Stimulated activated memory B cell treated with anti-CD40 and anti-IgM and Interleukin-4, amounts not matched to agents 10 μg/mL and 1 μg/mL and 100 μg/mL, for 72 hours (primary cell): ENCODE results near the gene LYPLAL1.
"Not testable (repeated sequence)": the region's sequence is repeated elsewhere in the genome, so short reads cannot be mapped to it uniquely, and the experiment has no call there.

ENCODE experiments used
- ATAC-seq: fragments of 150-1000 bp; cut with Tn5 transposase; 2 replicates; pipeline ENCODE4 v1.10.0; 2021
- H3K27ac Mint-ChIP-seq: one replicate; pipeline ENCODE4 v1.8.0; 2022; ENCODE audit warnings: mild to moderate bottlenecking, mixed read lengths
- H3K27me3 Mint-ChIP-seq: one replicate; pipeline ENCODE4 v1.8.0; 2022; ENCODE audit warnings: mixed read lengths
- H3K36me3 Mint-ChIP-seq: one replicate; pipeline ENCODE4 v1.8.0; 2022; ENCODE audit warnings: mixed read lengths
- H3K4me1 Mint-ChIP-seq: one replicate; pipeline ENCODE4 v1.8.0; 2022; ENCODE audit warnings: mixed read lengths
- H3K4me3 Mint-ChIP-seq: one replicate; pipeline ENCODE4 v1.8.0; 2022; ENCODE audit warnings: mild to moderate bottlenecking, moderate library complexity, mixed read lengths
- H3K9me3 Mint-ChIP-seq: one replicate; pipeline ENCODE4 v1.8.0; 2022; ENCODE audit warnings: mixed read lengths

LYPLAL1 gene

GRCh38 chr1:219177940-219178339 is 4.3 kb downstream of the LYPLAL1 start:
- H3K27ac Mint-ChIP-seq, result peak overlapping the region; percentile 68
- no peaks in the 10 kb centered on the region for H3K27me3 Mint-ChIP-seq
- H3K4me3 Mint-ChIP-seq, result peak overlapping the region; percentile 96
- no peaks in the 10 kb centered on the region for H3K9me3 Mint-ChIP-seq
- H3K4me1 Mint-ChIP-seq, result peaks cover 55% of the 10 kb centered on the region
- peaks cover 37% of the 10 kb centered on the region for H3K36me3 Mint-ChIP-seq
- no peak for ATAC-seq

DNA sequence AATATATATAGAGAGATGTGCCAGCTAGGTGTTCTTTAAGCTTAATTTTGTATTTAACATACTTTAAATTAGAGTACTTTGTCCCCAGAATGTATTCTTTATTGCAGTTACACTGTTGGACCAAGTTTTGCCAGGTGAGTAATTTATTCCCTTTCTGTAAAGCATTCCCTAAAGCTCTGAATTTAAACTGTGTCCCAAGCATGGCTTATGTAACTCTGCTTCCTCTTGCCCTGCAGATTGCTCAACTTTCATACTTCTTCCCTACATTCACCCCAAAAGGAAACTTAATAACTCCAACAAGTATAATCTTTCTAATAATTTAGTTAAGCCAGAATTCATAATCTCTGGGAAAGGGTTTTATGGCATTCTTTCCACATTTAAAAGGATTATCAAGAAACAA is 5.6 kb downstream of the LYPLAL1 start:
- no peak overlapping the region for H3K27ac Mint-ChIP-seq
- H3K36me3 Mint-ChIP-seq, result peaks cover 50% of the 10 kb centered on the region
- H3K4me3 Mint-ChIP-seq, result no peak overlapping the region
- no peak for ATAC-seq
- no peaks in the 10 kb centered on the region for H3K27me3 Mint-ChIP-seq
- H3K9me3 Mint-ChIP-seq, result no peaks in the 10 kb centered on the region
- H3K4me1 Mint-ChIP-seq, result peaks cover 67% of the 10 kb centered on the region

DNA sequence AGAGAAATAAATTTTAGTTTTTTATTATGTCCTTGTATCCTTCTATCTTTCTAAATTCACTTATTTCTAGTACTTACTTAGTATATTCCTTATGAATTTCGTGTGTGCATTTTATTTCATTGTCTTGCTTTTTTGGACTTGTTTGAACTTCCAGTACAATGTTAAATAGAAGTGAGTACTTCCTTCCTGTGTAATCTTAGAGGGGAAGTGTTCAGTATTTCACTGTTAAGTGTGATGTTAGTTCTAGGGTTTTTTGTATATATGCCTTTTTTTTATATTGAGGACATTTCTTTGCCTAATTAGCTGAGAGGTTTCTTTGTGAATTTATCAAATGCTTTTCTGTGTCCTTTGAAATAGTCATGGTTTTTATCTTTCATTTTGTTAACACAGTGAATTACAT is 10.7 kb downstream of the LYPLAL1 start:
- Mint-ChIP-seq H3K36me3 (peaks cover 46% of the 10 kb centered on the region), H3K27ac (peak overlapping the region; percentile 66), H3K4me1 (peaks cover 66% of the 10 kb centered on the region), H3K9me3 (no peaks in the 10 kb centered on the region), H3K27me3 (no peaks in the 10 kb centered on the region), H3K4me3 (no peak overlapping the region)
- no peak for ATAC-seq

GRCh38 chr1:219185486-219186117 is 11.9 kb downstream of the LYPLAL1 start:
- peaks cover 68% of the 10 kb centered on the region for H3K4me1 Mint-ChIP-seq
- ATAC-seq, result peak; percentile 17
- H3K4me3 Mint-ChIP-seq, result peak overlapping the region; percentile 18
- H3K36me3 Mint-ChIP-seq, result peaks cover 38% of the 10 kb centered on the region
- H3K9me3 Mint-ChIP-seq, result no peaks in the 10 kb centered on the region
- peak overlapping the region; percentile 65 for H3K27ac Mint-ChIP-seq
- H3K27me3 Mint-ChIP-seq, result no peaks in the 10 kb centered on the region

GRCh38 chr1:219188331-219188803 is 14.7 kb downstream of the LYPLAL1 start:
- no peaks in the 10 kb centered on the region for H3K9me3 Mint-ChIP-seq
- peak overlapping the region; percentile 28 for H3K4me3 Mint-ChIP-seq
- peak; percentile 77 for ATAC-seq
- peak overlapping the region; percentile 68 for H3K27ac Mint-ChIP-seq
- H3K4me1 Mint-ChIP-seq, result peaks cover 66% of the 10 kb centered on the region
- peaks cover 34% of the 10 kb centered on the region for H3K36me3 Mint-ChIP-seq
- no peaks in the 10 kb centered on the region for H3K27me3 Mint-ChIP-seq

DNA sequence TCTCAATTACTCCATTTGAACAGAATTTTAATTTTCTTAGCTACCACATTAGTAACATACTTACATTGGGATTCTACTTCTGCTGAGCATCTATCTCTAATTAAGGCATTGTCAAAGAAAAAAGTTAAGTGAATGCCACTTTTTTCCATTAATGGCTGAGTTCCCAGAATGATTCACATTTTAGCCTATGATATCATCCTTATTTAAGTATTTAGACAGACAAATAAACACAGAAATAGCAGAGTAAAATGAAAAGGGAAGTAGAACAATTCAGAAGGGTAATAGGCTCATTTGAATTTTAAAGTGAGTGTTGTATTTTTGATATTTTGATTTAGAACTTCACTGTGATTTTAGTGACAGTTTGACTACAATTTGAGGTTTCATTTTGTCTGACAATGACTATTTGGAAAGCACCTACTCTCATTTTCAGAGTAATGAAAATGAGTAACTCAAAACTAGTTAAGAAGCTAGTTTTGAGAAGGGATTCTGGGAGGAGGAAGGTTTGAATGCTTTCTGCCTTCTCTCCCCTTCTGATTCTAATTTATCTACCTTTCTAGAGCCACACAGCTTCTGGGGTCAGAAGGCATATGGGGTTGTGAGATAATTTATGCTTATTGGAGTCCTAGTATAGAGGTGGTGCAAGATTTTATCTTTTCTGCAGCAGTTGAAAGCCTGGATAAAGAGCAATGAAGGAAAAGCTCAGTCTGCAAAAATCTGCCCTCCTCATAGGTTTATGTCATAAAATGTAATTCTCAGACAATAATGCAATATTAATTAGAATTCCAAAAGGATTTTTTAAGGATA is 15.5 kb downstream of the LYPLAL1 start:
- peak; percentile 84 for ATAC-seq
- Mint-ChIP-seq H3K4me3 (peak overlapping the region; percentile 55), H3K36me3 (peaks cover 31% of the 10 kb centered on the region), H3K4me1 (peaks cover 59% of the 10 kb centered on the region), H3K27ac (peak overlapping the region; percentile 68), H3K9me3 (no peaks in the 10 kb centered on the region), H3K27me3 (no peaks in the 10 kb centered on the region)

GRCh38 chr1:219189952-219190351 is 16.3 kb downstream of the LYPLAL1 start:
- Mint-ChIP-seq H3K9me3 (no peaks in the 10 kb centered on the region), H3K27ac (peak overlapping the region; percentile 68), H3K27me3 (no peaks in the 10 kb centered on the region), H3K4me1 (peaks cover 54% of the 10 kb centered on the region), H3K4me3 (no peak overlapping the region), H3K36me3 (peaks cover 35% of the 10 kb centered on the region)
- ATAC-seq, result no peak

DNA sequence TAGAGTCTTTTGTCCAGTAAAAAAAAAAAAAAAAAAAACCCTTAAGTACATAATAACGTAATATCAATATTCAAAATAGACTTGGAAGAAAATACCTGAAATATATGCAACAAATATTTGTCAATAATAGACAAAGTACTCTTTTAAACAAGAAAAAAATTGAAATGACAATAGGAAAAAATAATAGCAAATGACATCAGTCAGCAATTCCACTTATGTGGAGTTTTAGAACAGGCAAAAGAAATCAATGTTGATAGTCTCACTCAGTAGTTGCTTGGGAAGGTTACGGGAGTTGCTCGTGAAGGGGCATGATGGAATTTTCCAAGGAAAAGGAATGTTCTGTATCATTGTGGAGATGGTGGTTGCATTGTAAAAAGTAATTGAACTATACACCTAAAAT is 16.9 kb downstream of the LYPLAL1 start:
- no peaks in the 10 kb centered on the region for H3K9me3 Mint-ChIP-seq
- peaks cover 50% of the 10 kb centered on the region for H3K4me1 Mint-ChIP-seq
- ATAC-seq, result no peak
- no peak overlapping the region for H3K4me3 Mint-ChIP-seq
- no peaks in the 10 kb centered on the region for H3K27me3 Mint-ChIP-seq
- peak overlapping the region; percentile 68 for H3K27ac Mint-ChIP-seq
- peaks cover 37% of the 10 kb centered on the region for H3K36me3 Mint-ChIP-seq

- H3K4me1 Mint-ChIP-seq, H3K9me3 Mint-ChIP-seq, H3K27me3 Mint-ChIP-seq, ATAC-seq, H3K4me3 Mint-ChIP-seq, H3K27ac Mint-ChIP-seq: not testable (repeated sequence)
- peaks cover 62% of the 10 kb centered on the region for H3K36me3 Mint-ChIP-seq
Measured at GRCh38 chr1:219195833-219196232, 22.2 kb downstream of the LYPLAL1 start.

DNA sequence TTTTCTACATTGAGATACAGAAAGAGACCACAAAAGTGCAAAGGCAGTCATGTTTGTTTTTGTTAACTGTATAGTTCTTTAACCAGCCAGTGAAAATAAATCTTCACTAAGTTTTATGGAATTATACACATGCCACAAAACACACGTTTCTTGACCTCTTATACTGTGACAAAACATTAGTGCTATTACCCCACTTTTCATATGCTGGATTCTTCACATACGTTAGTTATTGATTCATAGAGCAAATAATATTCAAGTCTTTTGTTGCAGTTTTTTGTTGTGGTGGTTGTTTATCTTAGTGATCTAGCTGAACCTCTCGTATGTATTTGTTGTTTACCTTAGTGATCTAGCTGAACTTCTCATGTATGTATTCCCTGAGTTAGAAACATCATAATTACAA is 28.0 kb downstream of the LYPLAL1 start:
- ATAC-seq, result no peak
- no peak overlapping the region for H3K4me3 Mint-ChIP-seq
- no peaks in the 10 kb centered on the region for H3K9me3 Mint-ChIP-seq
- H3K4me1 Mint-ChIP-seq, result no peaks in the 10 kb centered on the region
- no peaks in the 10 kb centered on the region for H3K27me3 Mint-ChIP-seq
- H3K36me3 Mint-ChIP-seq, result peaks cover 32% of the 10 kb centered on the region
- no peak overlapping the region for H3K27ac Mint-ChIP-seq

DNA sequence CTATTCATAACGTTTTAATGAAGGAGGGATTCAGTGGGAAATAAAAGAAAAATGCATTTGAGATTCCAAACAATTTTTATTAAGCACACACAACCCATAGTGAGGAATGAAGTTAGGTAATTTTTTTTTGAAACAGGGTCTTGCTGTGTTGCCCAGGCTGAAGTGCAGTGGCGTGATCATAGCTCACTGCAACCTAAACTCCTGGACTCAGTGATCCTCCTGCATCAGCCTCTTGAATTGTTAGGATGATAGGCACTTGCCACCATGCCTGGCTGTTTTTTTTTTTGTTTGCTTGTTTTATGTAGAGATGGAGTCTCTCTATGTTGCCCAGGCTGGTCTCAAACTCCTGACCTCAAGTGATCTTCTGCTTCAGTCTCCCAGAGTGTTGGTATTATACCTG is 28.9 kb downstream of the LYPLAL1 start:
- no peak overlapping the region for H3K4me3 Mint-ChIP-seq
- H3K27me3 Mint-ChIP-seq, result no peaks in the 10 kb centered on the region
- no peak for ATAC-seq
- no peak overlapping the region for H3K27ac Mint-ChIP-seq
- no peaks in the 10 kb centered on the region for H3K4me1 Mint-ChIP-seq
- H3K36me3 Mint-ChIP-seq, result peaks cover 23% of the 10 kb centered on the region
- H3K9me3 Mint-ChIP-seq, result no peaks in the 10 kb centered on the region

GRCh38 chr1:219206350-219206749 is 32.7 kb downstream of the LYPLAL1 start:
- no peak for ATAC-seq
- Mint-ChIP-seq H3K27me3 (no peaks in the 10 kb centered on the region), H3K27ac (no peak overlapping the region), H3K9me3 (no peaks in the 10 kb centered on the region), H3K36me3 (peaks cover 19% of the 10 kb centered on the region), H3K4me1 (no peaks in the 10 kb centered on the region), H3K4me3 (no peak overlapping the region)

DNA sequence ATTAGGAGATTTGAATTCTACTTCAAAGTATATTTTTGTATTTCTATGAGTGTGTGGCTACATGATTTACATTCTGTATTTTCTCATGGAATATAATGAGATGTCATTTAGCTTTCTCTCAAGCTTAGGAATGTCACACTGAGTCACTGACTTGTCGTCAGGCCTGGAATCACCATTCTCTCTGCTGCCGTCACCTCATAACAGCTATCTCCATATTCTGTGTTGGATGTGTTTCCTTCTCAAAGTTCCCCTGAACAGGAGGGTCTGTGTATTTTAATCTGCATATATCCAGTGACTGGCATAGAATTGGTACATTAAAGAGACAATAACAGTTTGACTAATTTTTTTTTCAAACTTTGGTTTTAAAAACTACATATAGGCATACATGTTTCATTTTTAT is 35.9 kb downstream of the LYPLAL1 start:
- no peak for ATAC-seq
- H3K27me3 Mint-ChIP-seq, result no peaks in the 10 kb centered on the region
- no peak overlapping the region for H3K27ac Mint-ChIP-seq
- H3K9me3 Mint-ChIP-seq, result no peaks in the 10 kb centered on the region
- no peaks in the 10 kb centered on the region for H3K4me1 Mint-ChIP-seq
- H3K4me3 Mint-ChIP-seq, result no peak overlapping the region
- peaks cover 25% of the 10 kb centered on the region for H3K36me3 Mint-ChIP-seq

DNA sequence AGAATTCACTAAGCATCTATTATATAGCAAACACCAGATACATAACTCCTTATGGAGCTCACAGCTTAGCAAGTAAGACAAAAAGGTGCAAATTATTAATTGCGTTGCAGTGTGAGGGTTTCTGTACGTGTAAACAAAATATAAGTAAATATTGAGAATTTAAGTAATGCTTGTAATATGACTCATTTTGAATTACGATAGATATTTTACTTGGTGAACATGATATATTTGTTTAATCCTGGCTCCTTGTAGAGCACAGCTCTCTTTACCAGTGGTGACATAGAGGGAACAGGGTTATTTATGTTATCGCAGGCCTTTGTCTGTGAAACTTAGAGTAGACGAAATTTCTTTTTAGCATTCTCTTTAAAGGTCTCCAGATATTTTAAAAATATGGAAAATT is 36.4 kb downstream of the LYPLAL1 start:
- Mint-ChIP-seq H3K4me1 (peaks cover 1% of the 10 kb centered on the region), H3K9me3 (no peaks in the 10 kb centered on the region), H3K27me3 (no peaks in the 10 kb centered on the region), H3K36me3 (peaks cover 30% of the 10 kb centered on the region), H3K27ac (no peak overlapping the region), H3K4me3 (no peak overlapping the region)
- ATAC-seq, result no peak

- Mint-ChIP-seq H3K4me3 (no peak overlapping the region), H3K27ac (no peak overlapping the region), H3K4me1 (peaks cover 6% of the 10 kb centered on the region), H3K27me3 (no peaks in the 10 kb centered on the region), H3K36me3 (peaks cover 66% of the 10 kb centered on the region), H3K9me3 (no peaks in the 10 kb centered on the region)
- ATAC-seq, result no peak
Measured at GRCh38 chr1:219215477-219215876, 41.8 kb downstream of the LYPLAL1 start.

DNA sequence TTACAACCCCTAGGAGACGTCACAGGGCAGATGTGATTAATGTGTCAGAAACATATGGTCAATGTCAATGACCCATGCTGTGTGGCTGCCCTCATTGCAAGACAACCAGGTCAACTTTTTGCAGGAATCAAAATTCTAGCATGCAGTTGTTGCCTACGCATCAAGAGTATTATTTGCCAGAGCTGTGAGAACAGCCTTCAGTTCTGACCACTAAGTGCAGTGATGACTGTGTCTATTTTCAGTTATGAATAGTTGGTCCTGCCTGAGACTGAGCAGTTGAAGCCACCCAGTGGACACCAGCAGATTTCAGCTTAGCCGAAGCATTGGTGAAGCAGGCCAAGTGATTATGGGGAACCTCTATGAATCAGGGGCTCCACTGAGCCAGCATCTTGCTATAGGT is 47.3 kb downstream of the LYPLAL1 start:
- Mint-ChIP-seq H3K4me1 (no peaks in the 10 kb centered on the region), H3K27me3 (no peaks in the 10 kb centered on the region), H3K4me3 (no peak overlapping the region), H3K27ac (no peak overlapping the region), H3K36me3 (peaks cover 48% of the 10 kb centered on the region), H3K9me3 (no peaks in the 10 kb centered on the region)
- peak; percentile 74 for ATAC-seq
